GM21723 (cell line): ENCODE measurements around the gene ACSBG1.

Experiments used
- ATAC-seq: cut with Tn5 transposase; IDR thresholded peaks from one replicate; pipeline ENCODE4 v1.9.1; 2021; ENCODE audit warnings: mild to moderate bottlenecking, moderate library complexity; ENCODE audit not compliant: unreplicated experiment

The ACSBG1 gene

GRCh38 chr15:78234515-78235040 is at the start of gene ACSBG1:
Gene ACSBG1 (minus strand): TSS chr15:78234565. CDS start chr15:78234501, 64 bp downstream.
- no peak for ATAC-seq

GRCh38 chr15:78282324-78282723 is 48.0 kb upstream of the ACSBG1 start:
- no peak for ATAC-seq

- ATAC-seq = no peak
Measured at GRCh38 chr15:78280319-78281072, 46.1 kb upstream of the ACSBG1 start.

GRCh38 chr15:78276064-78276943 is 41.9 kb upstream of the ACSBG1 start:
- no peak for ATAC-seq

GRCh38 chr15:78274994-78275393 is 40.6 kb upstream of the ACSBG1 start:
- no peak for ATAC-seq

- no peak for ATAC-seq
Measured at GRCh38 chr15:78272776-78273175, 38.4 kb upstream of the ACSBG1 start.

- ATAC-seq = no peak
Measured at GRCh38 chr15:78272316-78272715, 38.0 kb upstream of the ACSBG1 start.

- ATAC-seq = no peak
Measured at GRCh38 chr15:78266806-78267205, 32.4 kb upstream of the ACSBG1 start.

- no peak for ATAC-seq
Measured at GRCh38 chr15:78266229-78266628, 31.9 kb upstream of the ACSBG1 start.

GRCh38 chr15:78265752-78266224 is 31.4 kb upstream of the ACSBG1 start:
- ATAC-seq = no peak

- ATAC-seq = no peak
Measured at GRCh38 chr15:78265137-78265460, 30.7 kb upstream of the ACSBG1 start.

GRCh38 chr15:78264304-78265136 is 30.2 kb upstream of the ACSBG1 start, which contains the start of gene DNAJA4:
Gene DNAJA4 (plus strand): TSS chr15:78264562. CDS start chr15:78264764, 202 bp downstream.
- ATAC-seq = no peak

- no peak for ATAC-seq
Measured at GRCh38 chr15:78263907-78264303, 29.5 kb upstream of the ACSBG1 start.

- ATAC-seq = no peak
Measured at GRCh38 chr15:78263351-78263781, 29.0 kb upstream of the ACSBG1 start.

GRCh38 chr15:78261062-78261461 is 26.7 kb upstream of the ACSBG1 start:
- no peak for ATAC-seq

GRCh38 chr15:78260489-78260888 is 26.1 kb upstream of the ACSBG1 start:
- ATAC-seq = no peak

- no peak for ATAC-seq
Measured at GRCh38 chr15:78259232-78259631, 24.9 kb upstream of the ACSBG1 start.

GRCh38 chr15:78257681-78258080 is 23.3 kb upstream of the ACSBG1 start:
- ATAC-seq = no peak

GRCh38 chr15:78256044-78256437 is 21.7 kb upstream of the ACSBG1 start:
- no peak for ATAC-seq

GRCh38 chr15:78255421-78256043 is 21.2 kb upstream of the ACSBG1 start:
- no peak for ATAC-seq
